NCI-H2029 treated with DMSO at 0.1 percent for 48 hours (cell line): ENCODE data around the gene CLSTN2.

Source experiments
- DNase-seq: peaks from one replicate; lab custom pipeline; 2025; lab: John Stamatoyannopoulos, UW

The CLSTN2 gene

DNA sequence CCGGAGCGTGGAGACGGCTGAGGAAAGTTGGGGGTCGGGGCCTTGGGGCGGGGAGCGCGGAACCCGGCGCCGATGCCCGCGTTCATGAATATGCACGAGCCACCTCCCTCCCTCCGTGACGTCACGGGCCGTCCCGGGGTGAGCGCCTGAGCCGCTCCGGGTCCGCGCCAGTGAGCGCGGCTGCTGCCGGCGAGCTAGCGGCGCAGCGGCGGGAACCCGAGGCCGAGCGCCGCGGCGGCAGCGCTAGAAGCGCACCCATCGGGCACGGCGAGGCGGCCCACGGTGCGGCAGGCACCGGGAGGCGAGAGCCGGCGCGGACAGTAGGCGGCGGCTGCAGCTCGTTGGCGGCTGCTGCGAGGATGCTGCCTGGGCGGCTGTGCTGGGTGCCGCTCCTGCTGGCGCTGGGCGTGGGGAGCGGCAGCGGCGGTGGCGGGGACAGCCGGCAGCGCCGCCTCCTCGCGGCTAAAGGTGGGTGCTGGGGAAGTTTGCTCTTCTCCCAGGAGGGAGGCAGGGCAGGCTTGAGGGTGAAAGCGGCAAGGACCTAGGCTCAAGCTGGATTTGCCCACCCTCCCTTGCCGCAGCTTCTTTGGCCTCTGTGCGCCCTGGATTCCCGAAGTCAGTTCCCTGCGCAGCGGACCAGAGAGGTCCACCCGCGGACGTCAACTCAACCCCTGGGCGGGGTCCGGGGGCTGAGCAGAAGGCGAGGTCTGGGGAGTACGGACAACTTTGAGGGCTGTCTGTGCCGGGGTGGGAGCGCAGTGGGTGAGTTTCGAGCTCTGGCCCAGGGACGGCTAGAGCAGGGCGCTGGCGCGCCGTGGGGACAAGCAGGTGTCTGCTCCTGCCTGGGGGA, at the start of gene CLSTN2:
CLSTN2 (plus strand) TSS at position 170 of the 850 bp plus-strand sequence.
- peak; percentile 13 for DNase-seq

DNA sequence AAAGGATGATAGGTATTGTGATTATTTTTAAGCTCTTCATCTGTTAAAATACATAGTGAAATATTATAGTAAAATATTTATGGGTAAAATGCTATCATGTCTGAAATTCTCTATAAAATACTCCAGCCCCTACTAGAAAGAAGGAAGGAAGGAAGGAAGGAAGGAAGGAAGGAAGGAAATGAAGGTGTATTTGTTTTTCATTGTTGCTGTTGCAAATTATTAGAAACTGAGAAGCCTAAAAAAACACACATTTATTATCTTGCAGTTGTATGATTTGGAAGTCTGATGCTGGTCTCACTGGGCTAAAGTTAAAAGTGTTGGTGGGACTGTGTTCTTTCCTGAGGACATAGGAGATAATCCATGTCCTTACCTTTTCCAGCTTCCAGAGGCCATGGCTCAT, 47.6 kb upstream of the CLSTN2 start:
- DNase-seq, result no peak

DNA sequence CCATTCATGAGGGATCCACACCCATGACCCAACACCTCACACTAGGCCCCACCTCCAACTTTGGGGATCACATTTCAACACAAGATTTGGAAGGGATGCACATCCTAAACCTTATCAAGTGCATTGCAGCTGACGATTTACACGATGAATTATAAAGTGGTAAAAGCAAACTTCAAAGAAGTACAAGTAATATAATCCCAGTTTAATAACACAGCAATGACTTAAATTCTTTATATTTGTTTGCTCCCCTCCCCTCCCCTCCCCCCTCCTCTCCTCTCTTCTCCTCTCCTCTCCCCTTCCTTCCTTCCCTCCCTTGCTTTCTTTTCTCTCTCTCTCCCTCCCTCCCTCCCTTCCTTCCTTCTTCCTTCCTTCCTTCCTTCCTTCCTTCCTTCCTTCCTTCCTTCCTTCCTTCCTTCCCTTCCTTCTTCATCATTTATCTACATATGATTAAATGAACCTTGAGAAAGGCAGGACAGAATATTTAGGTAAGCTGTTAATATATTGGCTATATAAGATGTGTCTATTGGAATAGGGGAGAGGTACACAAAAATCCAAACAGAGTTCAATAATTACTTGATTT, 46.3 kb upstream of the CLSTN2 start:
- no peak for DNase-seq

- DNase-seq, result no peak
Measured at GRCh38 chr3:139893267-139893962, 41.6 kb upstream of the CLSTN2 start.

- no peak for DNase-seq
Measured at GRCh38 chr3:139893963-139894642, 40.9 kb upstream of the CLSTN2 start.

DNA sequence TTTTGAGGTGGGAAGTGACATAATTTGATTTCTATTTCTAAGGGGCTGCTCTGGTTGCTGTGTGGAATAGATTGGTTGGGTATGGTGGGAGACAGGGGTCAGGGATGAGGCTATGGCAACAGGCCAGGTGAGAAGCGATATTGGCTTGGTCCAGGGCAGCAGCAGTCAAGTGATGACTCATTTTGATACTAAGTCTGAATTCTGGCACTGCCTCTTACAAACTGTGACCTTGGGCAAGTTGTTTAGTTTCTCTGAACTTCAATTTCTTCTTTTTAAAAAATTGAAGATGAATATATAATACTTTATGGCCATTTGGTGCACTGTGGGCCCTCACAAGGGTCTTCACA, 40.4 kb upstream of the CLSTN2 start:
- no peak for DNase-seq

DNA sequence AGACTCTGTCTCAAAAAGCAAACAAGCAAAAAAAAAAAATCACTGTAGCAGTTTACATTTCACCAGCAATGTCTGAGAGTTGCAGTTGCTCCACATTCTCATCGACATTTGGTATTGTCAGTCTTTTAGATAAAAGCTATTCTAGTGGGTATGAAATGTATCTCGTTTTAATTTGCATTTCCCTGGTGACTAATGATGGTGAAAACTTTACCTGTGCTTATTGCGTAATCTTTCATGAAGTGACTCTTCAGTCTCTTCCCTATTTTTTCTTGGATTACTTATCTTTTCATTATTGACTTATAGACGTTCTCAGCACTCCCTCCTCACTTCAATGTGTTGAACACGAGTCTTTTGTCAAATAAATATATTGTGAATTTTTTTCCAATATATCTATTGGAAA, 37.2 kb upstream of the CLSTN2 start:
- DNase-seq, result no peak

- no peak for DNase-seq
Measured at GRCh38 chr3:139906418-139906817, 28.6 kb upstream of the CLSTN2 start.

DNA sequence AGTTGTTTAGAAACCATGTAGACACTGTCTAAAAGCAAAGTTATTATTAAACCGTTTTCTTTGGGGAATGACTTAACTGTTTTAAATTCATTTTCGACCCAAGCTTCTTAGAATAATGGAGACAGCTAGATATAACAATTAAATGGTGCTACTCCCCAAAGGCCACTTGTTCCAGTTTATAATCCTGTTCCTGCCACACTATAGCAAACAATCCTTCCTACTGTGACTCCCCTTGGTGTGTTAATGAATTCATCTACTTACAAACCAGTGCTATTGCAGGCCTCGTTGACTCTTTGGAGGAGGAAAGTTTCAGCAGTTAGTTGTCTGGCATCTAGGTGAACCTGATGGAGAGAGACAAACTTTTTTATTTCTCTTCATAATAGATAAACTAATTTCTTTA, 25.2 kb upstream of the CLSTN2 start:
- no peak for DNase-seq

- no peak for DNase-seq
Measured at GRCh38 chr3:139916271-139916670, 18.7 kb upstream of the CLSTN2 start.

DNA sequence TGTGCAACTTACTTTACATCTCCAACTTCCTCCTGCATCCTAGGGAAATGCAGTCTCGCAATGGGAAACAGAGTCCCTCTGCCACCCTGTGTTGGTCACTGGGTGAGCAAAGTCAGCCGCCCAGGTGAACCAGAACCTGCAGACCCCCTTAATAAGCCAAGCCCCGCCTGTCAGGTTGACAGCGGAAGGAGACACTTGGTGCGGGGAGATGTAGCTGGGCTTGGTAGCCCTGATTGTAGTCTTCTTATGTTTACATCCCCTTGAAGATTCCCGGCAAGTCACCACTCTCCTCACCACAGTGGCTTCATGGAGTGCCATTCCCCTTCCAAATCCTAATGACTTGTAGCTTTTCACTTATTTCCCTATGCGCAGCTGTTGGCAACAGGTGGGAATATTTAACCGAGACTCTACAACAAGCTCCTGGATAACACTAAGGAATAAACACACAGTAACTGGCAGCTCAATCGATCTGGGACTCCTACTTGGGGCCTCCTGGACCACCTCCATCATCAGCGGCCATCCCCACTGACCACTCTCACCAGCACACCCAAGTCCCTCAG, 17.7 kb upstream of the CLSTN2 start:
- DNase-seq, result no peak

GRCh38 chr3:139928708-139929505, 6.1 kb upstream of the CLSTN2 start:
- DNase-seq, result no peak

- DNase-seq, result no peak
Measured at GRCh38 chr3:139930211-139930610, 4.8 kb upstream of the CLSTN2 start.

- no peak for DNase-seq
Measured at GRCh38 chr3:139933766-139934165, 1.2 kb upstream of the CLSTN2 start.

GRCh38 chr3:139934613-139935015, 371 bp upstream of the CLSTN2 start:
- peak; percentile 46 for DNase-seq

DNA sequence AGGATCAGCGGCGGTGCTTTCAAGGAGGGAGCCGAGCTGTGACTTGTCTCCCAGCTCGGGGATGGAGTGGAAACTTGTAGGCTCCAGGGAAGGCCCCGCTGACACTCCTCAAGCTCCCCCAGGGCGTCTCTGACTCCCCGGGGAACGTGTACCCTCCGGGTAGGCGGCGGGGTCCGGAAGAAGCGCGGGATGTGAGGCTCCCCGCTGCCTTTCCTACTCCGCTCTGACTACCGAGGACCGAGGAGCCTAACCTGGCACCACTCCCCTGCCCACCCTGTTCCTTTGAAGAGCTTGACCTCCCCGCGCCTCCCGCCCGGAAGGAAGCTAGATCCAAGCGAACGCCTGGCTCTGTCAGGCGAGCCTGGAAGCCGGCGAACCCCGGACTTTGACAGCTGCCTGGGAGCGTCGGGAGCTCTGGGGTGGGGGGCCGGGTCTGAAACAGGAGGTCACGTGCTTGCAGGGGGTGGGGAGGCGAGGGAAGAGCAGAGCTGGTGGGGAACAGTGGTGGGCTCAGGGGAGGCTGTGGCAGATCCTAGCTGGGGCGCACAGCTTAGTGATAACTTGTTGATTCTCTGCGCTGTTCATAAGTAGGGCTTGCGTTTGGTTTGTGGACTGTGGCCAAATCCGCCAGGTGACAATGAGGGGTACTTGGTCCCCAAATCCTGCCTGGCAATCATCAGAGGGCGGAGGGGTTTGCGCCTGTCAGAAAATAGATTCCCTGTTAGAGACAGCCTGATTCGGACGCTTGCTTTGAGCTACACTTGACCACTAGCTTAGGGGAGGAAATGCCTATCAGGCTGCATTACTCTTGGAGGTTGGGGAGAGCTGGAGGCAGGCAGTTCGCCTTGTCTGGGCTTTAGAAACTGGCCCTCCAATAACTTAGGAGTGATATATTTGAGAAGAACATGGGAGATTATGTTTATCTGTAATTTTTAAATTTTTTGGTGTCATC, 1.2 kb downstream of the CLSTN2 start:
- no peak for DNase-seq

- peak; percentile 25 for DNase-seq
Measured at GRCh38 chr3:139937674-139938279, 2.8 kb downstream of the CLSTN2 start.

GRCh38 chr3:139939681-139940190, 4.8 kb downstream of the CLSTN2 start:
- DNase-seq, result no peak

DNA sequence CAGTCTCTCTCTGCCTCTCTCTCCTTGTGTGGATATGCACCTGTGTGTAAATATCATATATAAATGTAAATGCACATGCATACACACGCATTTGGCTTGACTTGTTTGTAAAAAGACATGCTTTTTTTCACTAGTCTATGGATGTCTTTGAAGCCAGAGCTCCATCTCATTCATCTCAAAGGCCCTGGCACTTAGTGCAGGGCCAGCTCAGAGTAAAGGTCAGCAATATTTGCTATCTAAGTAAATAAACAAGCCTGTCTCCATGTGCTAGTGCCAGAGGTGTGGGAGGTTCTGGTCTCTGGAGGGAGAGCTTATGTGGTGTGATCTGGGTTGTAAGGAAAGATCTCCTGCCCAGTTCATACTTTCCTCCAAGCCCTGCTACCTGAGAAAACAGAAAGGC, 5.6 kb downstream of the CLSTN2 start:
- no peak for DNase-seq

DNA sequence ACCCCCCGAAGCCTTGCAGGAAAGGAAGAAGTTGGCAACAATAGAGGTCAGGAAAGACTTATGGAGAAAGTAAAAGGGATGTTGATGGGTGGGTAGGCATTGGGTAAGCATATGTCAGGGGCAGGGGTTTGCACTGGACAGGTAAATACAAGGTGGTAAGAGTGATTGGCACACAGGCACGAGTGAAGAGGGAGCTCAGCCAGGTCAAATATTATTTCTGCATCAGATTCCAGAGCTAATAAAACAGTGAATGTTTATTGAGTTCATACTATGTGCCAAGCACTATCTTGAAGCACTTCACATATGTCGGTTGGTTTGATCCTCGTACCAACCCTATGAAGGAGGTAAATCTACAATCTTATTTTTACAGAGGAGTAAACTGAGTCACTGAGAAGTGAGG, 6.6 kb downstream of the CLSTN2 start:
- peak; percentile 16 for DNase-seq
